Measurements from ENCODE around the gene SAMM50.

DNA sequence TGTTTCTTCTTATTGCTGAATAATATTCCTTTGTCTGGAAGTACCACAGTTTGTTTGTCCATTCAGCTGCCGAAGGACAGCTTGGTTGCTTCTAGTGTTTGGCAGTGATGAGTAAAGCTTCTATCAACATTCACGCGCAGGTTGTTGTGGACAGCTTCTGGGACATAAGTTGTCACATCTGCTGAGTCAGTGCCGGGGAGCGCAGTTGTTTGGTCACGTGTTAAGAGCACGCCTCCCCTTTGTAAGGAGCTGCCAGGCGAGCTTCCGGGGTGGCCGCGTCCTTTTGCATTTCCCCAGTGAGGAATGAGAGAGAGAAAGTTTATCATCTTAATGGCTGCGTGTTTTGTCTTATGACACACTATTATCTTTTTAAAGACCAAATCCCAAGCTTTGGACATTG is 30.3 kb downstream of the SAMM50 start:
- TF ChIP-seq OSR1 (CRISPR knock-in tag; IDR thresholded peaks at IDR 0.05) = no peak
- no peak for TF ChIP-seq PATZ1 (CRISPR knock-in tag; IDR thresholded peaks at IDR 0.05; ENCODE audit: borderline replicate concordance)
- TF ChIP-seq SNAI2 (CRISPR knock-in tag; IDR thresholded peaks at IDR 0.05) = no peak
- TF ChIP-seq ISL1 (CRISPR knock-in tag; IDR thresholded peaks at IDR 0.05) = no peak
- no peak for TF ChIP-seq TOX (CRISPR knock-in tag; IDR thresholded peaks at IDR 0.05; ENCODE audit: borderline replicate concordance)
- TF ChIP-seq PPARA (CRISPR knock-in tag; IDR thresholded peaks at IDR 0.05; ENCODE audit: borderline replicate concordance) = no peak
- no peak for TF ChIP-seq ZNF565 (CRISPR knock-in tag; conservative IDR thresholded peaks at IDR 0.05; ENCODE audit: low read depth)
- TF ChIP-seq ZNF8 (CRISPR knock-in tag; IDR thresholded peaks at IDR 0.05) = no peak
- TF ChIP-seq CSRNP3 (CRISPR knock-in tag; IDR thresholded peaks at IDR 0.05) = no peak
- no peak for TF ChIP-seq ARNTL (CRISPR knock-in tag; IDR thresholded peaks at IDR 0.05; ENCODE audit: borderline replicate concordance, low read depth)
- no peak for TF ChIP-seq BACH2 (CRISPR knock-in tag; IDR thresholded peaks at IDR 0.05; ENCODE audit: borderline replicate concordance)
- TF ChIP-seq RARB (CRISPR knock-in tag; IDR thresholded peaks at IDR 0.05) = no peak

Data from SK-N-SH treated with all-trans-retinoic acid at 6 μM for 48 hours (cell line).